Measurements from ENCODE around the gene DUSP10. TPM values are rescaled to one million over a fixed set of nuclear protein-coding genes. Genes with fewer than 3 reads are reported as not detected.

DUSP10 gene
- total RNA-seq, 4 donors from 2014 or later: 1.6 to 7.2 (median 4.9) TPM

DNA sequence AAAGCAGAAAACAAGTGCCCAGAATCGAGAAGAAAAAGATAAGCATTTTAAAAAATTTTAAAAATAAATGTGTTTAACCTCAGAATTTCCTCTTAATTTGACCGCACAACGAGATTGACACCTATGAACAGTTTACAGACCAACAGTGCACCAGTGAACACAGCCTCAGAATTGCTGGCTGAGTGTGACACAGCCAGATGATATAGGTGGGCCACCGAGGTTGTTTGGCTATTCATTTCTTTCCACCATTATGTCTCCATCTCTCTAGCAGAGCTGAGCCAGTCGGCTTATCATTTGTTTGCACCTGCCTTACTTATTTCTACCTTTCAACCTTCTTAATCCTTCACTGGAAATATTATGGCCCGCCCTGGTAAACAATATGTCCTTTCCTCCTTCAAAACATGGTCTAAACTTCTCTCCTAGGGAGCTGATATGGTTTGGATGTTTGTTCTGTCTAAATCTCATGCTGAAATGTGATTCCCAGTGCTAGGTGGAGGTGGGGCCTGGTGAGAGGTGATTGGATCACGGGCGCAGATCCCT, 86.1 kb downstream of the DUSP10 start:
- Histone ChIP-seq H3K9me3 (no peaks in the 10 kb centered on the region), H3K36me3 (no peaks in the 10 kb centered on the region), H3K27ac (no peak overlapping the region), H3K4me1 (no peaks in the 10 kb centered on the region), H3K4me3 (no peak overlapping the region), H3K27me3 (no peaks in the 10 kb centered on the region)
- WGBS, 2 donors (ENCODE audit: low coverage in 1 of 2): 76 to 87% methylated on average over 6 to 8 of the region's 8 CpGs
- in situ Hi-C loops (cut with MboI; ENCODE audit: low pct_ligation_motif_present in 1 of 4, low pct_unique_long_range_greater_than_20kb in 1 of 4, low sequenced_read_pairs in 3 of 4): no loop called here
- intact Hi-C loops (cut with DNase I; ENCODE audit: low total_unique reads): no loop called here
- DNase-seq: no peak
- TF ChIP-seq CTCF (IDR thresholded peaks at IDR 0.05) (no peak), POLR2A (IDR thresholded peaks at IDR 0.05) (no peak), EP300 (IDR thresholded peaks at IDR 0.05; ENCODE audit: low read depth) (no peak), POLR2AphosphoS5 (IDR thresholded peaks at IDR 0.05) (no peak)
